Stimulated activated CD8-positive, alpha-beta memory T cell treated with anti-CD3 and anti-CD28 coated beads, Interleukin-12 subunit alpha, Interleukin-12 subunit beta, amount 100 ng/mL, for 24 hours (primary cell): Measurements from ENCODE around the gene MRPS23.

ENCODE experiments used
- DNase-seq: peaks from one replicate; pipeline ENCODE4 v3.0.0-alpha.2; 2020; ENCODE audit errors: extremely low read depth

Gene MRPS23

GRCh38 chr17:57838453-57838852 lies 11.4 kb downstream of the MRPS23 start:
- no peak for DNase-seq

DNA sequence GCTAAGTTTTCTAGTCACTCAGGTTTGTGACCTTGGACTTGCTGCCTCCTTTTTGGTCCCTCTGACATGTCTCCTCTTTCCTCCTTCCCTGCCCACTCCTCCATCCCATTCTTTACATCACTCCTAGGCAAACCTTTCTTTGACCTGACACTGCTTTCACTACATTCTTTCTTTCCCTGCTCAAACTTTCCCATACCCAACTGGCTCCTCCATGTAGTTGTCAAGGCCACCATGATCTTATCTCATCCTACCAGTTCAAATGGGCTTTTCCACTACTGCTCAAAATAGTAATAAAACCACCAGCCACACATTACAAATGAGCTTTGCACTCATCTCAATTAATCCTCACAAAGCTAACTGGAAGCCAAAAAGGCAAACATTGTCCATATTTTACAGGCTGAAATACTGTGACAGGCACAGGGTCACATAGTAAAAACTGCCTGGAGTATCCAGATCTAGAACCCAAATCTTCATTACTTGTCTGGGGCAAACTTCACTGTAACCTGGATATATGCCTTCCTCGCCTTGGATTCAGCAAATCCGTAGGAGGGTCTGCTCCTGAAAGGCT lies 14.4 kb downstream of the MRPS23 start:
- DNase-seq: no peak

- no peak for DNase-seq
Observed at GRCh38 chr17:57834146-57834741, 15.6 kb downstream of the MRPS23 start.

- DNase-seq: peak; percentile 31
Observed at GRCh38 chr17:57833179-57833939, 16.5 kb downstream of the MRPS23 start.

- no peak for DNase-seq
Observed at GRCh38 chr17:57832314-57833178, 17.3 kb downstream of the MRPS23 start.

- DNase-seq: no peak
Observed at GRCh38 chr17:57830880-57831279, 19.0 kb downstream of the MRPS23 start.

DNA sequence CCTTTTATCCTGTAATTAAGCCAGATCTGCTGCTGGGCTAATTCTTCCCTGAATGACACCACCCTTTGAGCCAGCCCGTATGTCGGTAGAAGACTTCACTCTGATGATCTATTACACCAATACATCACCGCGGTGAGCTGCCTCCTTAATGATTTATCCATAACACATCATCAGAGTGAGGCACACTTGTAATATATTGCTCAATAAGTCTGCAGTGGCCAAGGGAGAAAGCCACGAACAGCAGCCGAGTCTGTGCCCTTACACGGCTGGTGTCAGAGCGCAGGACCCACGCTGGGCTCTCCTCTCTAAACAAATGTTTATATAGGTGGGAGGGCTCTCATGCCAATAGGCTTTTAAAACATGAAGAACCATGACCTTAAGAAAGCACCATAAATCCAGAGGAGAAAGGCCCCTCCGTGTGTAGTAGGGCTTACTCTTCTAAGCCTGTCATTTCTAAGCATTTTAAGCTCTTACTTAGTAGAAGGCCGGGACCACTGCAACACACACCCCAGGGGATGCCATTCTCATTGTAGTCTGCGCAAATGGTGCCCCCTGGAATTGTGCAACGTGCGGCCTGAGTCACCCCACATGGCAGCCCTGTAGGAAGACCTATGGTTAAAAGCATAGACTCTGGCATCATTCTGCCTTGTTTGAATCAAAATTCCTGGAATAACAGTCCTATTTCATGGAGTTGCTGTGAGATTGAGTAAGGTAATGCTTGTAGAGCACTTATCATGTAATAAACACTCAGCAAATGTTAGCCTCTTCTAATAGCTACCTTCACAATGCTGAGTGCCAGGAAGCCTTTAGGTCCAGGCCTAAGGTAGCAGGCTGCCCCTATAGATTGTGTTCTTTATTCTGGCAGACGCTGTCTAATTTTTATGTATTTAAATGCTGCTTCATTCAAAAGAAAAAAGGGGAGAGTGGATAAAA lies 26.1 kb downstream of the MRPS23 start:
- no peak for DNase-seq

DNA sequence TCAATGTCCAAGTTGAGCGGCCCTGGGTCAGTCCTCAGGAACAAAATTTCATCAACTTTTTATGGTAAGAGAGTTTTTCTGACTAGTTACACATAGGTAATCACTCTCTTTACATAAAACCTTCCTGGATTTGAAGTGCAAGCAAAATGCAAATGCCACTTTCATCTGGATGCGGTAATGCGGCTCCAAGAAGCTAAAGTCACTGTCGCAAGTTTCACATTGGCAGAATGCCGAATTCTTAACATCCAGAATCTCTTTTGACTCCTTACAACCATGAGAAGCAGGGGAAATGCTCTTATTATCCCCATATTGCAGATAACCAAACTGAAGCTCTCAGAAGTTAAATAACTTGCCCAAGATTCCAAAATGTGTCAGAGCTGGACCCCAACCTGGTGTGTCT lies 30.0 kb downstream of the MRPS23 start:
- DNase-seq: no peak

DNA sequence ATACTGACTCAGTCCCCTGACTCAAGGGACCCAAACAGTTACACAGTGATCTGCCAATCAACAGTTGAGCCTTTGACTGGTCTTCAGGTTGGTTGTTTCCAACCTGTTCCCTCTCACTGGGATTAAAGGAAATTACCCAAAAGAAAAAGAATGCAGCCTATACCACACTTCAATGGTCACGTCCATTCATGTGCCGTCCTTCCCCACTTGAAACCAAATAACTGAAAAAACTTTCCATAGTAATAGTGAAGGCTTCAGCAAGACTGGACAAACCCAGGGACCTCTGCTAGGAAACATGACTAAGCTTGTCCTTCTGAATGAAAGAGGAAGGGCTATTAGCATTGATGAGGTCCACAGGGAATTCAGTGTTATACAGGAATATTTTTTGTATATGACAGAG lies 30.6 kb downstream of the MRPS23 start:
- DNase-seq: no peak

- no peak for DNase-seq
Observed at GRCh38 chr17:57818066-57818465, 31.8 kb downstream of the MRPS23 start.

DNA sequence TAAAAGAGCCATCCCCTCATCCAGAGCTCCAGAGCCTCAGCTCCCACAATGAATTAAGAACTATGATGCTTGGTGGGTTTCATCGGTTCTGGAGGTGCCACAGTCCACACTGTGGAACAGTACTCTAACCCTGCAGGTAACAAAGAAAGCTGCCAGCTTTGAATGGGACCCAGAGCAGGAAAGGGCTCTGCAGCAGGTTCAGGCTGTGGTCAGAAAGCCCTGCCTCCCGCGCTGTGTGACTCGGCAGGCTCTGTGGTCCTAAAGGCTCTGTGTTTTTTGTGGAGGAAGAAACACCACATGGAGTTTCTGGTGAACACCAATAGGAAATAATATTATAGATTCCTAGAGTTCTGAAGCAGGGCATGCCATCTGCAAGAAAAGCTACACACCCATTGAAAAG lies 32.5 kb downstream of the MRPS23 start:
- DNase-seq: no peak

GRCh38 chr17:57814421-57814820 lies 35.4 kb downstream of the MRPS23 start:
- DNase-seq: no peak

DNA sequence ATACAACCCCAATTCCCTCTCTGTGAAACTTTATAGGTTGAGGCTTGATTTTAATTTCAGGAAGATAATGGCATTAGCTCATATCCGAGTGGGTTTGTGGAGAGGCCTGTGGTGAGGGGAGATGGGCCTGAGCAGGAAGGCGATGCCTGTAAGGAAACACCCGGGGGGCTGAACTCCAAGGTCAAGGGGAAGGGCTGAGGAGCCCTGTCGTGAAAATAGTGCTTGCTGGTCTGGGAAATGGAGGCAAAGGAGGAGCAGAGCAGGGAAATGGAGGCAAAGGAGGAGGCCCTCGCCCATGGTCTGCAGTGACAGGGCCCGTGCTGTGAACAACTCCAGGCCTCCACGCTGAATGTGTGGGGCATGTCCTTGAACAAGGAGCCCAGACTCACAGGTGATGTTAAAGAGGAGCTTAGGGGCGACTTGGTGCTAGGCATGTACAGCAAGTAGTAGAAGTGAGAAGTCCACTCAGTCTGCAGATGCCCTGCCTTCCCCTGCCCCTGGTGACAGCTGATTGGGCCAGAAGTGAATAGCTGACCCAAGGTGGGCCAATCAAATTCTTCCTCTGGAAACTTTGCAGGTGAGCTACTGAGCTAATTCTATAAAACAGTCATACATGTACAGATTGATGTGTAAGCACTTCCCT lies 38.1 kb downstream of the MRPS23 start:
- no peak for DNase-seq

- DNase-seq: no peak
Observed at GRCh38 chr17:57810721-57811637, 38.9 kb downstream of the MRPS23 start.

DNA sequence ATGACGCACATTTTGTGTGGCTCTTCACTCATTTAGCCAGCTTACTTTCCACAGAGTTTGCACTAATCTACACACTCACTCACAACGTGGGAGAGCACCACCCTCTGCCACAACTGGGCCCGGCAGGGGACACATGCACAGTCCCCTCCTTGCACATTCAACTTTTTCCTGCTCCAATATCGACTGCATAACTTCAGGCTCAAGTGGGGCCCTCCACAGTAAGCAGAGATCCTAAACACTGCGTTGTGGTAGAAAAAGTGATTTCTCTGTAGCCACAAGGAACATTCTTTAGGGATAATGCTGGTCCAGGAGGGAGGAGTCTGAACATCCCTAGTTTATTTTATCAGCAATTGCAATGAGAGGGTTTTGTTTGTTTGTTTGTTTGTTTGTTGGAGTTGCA lies 40.0 kb downstream of the MRPS23 start:
- no peak for DNase-seq

DNA sequence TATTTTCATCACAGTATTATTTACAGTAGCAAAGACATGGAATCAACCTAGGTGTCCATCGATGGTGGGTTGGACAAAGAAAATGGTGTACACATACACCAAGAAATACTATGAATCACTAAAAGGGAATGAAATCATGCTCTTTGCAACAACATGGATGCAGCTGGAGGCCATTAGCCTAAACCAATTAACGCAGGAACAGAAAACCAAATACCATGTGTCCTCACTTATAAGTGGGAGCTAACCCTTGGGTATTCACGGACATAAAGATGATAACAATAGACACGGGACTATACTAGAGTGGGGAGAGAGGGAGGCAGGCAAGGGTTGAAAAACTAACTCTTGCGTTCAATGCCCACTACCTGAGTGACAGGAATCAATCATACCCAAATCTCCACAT lies 41.0 kb downstream of the MRPS23 start:
- no peak for DNase-seq

GRCh38 chr17:57806167-57806830 lies 43.5 kb downstream of the MRPS23 start:
- DNase-seq: no peak

- DNase-seq: no peak
Observed at GRCh38 chr17:57803021-57803420, 46.8 kb downstream of the MRPS23 start.

GRCh38 chr17:57801044-57801711 lies 48.7 kb downstream of the MRPS23 start:
- no peak for DNase-seq
